OCI-LY3 (cell line): ENCODE measurements around the gene TMEM108.

Source experiments
- H2AFZ ChIP-seq: fragments of 200-600, 300-600 bp; shearing (Covaris generic); 2 replicates; pipeline ENCODE4 v1.6.0; 2014; ENCODE audit warnings: antibody characterized with exemption, low read depth, low read length
- H3K27ac ChIP-seq: fragments of 200-600, 300-600 bp; sonication (generic); 2 replicates; pipeline ENCODE4 v1.5.1; 2014; ENCODE audit warnings: mild to moderate bottlenecking, low read length, moderate library complexity, mixed read lengths
- H3K27me3 ChIP-seq: fragments of 200-600, 300-600 bp; sonication (generic); 2 replicates; pipeline ENCODE4 v1.6.1; 2014; ENCODE audit warnings: low read depth, low read length, mixed read lengths
- H3K36me3 ChIP-seq: fragments of 200-600, 300-600 bp; sonication (generic); replicated peaks from 2 replicates; pipeline ENCODE3; 2014; ENCODE audit warnings: low read depth, low read length, mixed read lengths
- H3K4me1 ChIP-seq: fragments of 300-600, 200-600 bp; sonication (generic); 2 replicates; pipeline ENCODE4 v1.6.1; 2014; ENCODE audit warnings: low read length, mixed read lengths
- H3K4me2 ChIP-seq: fragments of 200-600, 300-600 bp; sonication (generic); 2 replicates; pipeline ENCODE4 v1.6.1; 2014; ENCODE audit warnings: low read length, mixed read lengths
- H3K4me3 ChIP-seq: fragments of 300-600, 200-600 bp; sonication (generic); 2 replicates; pipeline ENCODE4 v1.5.1; 2014; ENCODE audit warnings: antibody characterized with exemption, mild to moderate bottlenecking, low read length, moderate library complexity
- H3K79me2 ChIP-seq: fragments of 300-600, 200-600 bp; shearing (Covaris generic); 2 replicates; pipeline ENCODE4 v1.6.1; 2014; ENCODE audit warnings: mild to moderate bottlenecking, low read length, mixed read lengths
- H3K9ac ChIP-seq: fragments of 300-600, 200-600 bp; shearing (Covaris generic); 2 replicates; pipeline ENCODE4 v1.6.0; 2014; ENCODE audit warnings: mild to moderate bottlenecking, low read length, moderate library complexity
- H3K9me3 ChIP-seq: fragments of 200-600, 300-600 bp; shearing (Covaris generic); 2 replicates; pipeline ENCODE4 v1.6.1; 2014; ENCODE audit warnings: low read length, mixed read lengths; ENCODE audit not compliant: insufficient read depth
- H4K20me1 ChIP-seq: fragments of 200-600, 300-600 bp; sonication (generic); 2 replicates; pipeline ENCODE4 v1.6.1; 2016; ENCODE audit warnings: low read length, mixed read lengths; ENCODE audit not compliant: insufficient read depth
- CTCF ChIP-seq: fragments of 200-600, 300-600 bp; sonication (generic); IDR thresholded peaks from 2 replicates; pipeline ENCODE4 v1.5.1; 2014; ENCODE audit warnings: antibody characterized with exemption, low read length, low read depth
- EZH2phosphoT487 ChIP-seq: fragments of 200-600 bp; shearing (Covaris generic); IDR thresholded peaks from 2 replicates; pipeline ENCODE4 v1.6.1; 2018; ENCODE audit warnings: antibody characterized with exemption, mixed run types, low read depth

Gene TMEM108

GRCh38 chr3:133167340-133168024, 129.3 kb downstream of the TMEM108 start:
- H4K20me1 ChIP-seq = no peaks in the 10 kb centered on the region
- H3K4me3 ChIP-seq = no peak overlapping the region
- H3K9ac ChIP-seq = no peak overlapping the region
- no peaks in the 10 kb centered on the region for H3K79me2 ChIP-seq
- H3K36me3 ChIP-seq = no peaks in the 10 kb centered on the region
- peaks cover 23% of the 10 kb centered on the region for H3K27me3 ChIP-seq
- no peak overlapping the region for H2AFZ ChIP-seq
- no peaks in the 10 kb centered on the region for H3K9me3 ChIP-seq
- no peaks in the 10 kb centered on the region for H3K4me1 ChIP-seq
- no peak for TF ChIP-seq CTCF
- TF ChIP-seq EZH2phosphoT487 = no peak
- H3K27ac ChIP-seq = no peak overlapping the region
- no peak overlapping the region for H3K4me2 ChIP-seq

DNA sequence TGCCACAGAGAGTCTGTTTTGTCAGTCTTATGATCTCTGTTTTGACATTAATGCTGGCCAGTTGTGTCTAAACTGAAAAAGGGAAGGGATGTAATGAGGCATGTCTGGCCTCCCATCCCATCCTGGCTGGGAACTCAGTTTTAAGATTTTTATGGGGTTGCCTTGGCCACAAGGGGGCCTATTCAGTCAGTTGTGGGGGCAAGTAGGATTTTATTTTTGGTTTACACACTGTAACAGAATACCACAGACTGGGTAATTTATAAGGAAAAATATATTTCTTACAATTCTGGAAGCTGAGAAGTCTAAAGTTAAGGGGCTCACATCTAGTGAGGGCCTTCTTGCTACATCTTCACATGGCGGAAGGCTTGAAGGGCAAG, 129.8 kb downstream of the TMEM108 start:
- H2AFZ ChIP-seq = no peak overlapping the region
- H4K20me1 ChIP-seq = no peaks in the 10 kb centered on the region
- H3K9me3 ChIP-seq = no peaks in the 10 kb centered on the region
- no peak overlapping the region for H3K4me3 ChIP-seq
- H3K4me2 ChIP-seq = no peak overlapping the region
- H3K4me1 ChIP-seq = no peaks in the 10 kb centered on the region
- no peaks in the 10 kb centered on the region for H3K36me3 ChIP-seq
- peaks cover 23% of the 10 kb centered on the region for H3K27me3 ChIP-seq
- TF ChIP-seq EZH2phosphoT487 (no peak), CTCF (peak; percentile 21; the same call in 1 of the 2 replicates)
- H3K9ac ChIP-seq = no peak overlapping the region
- H3K27ac ChIP-seq = no peak overlapping the region
- no peaks in the 10 kb centered on the region for H3K79me2 ChIP-seq

DNA sequence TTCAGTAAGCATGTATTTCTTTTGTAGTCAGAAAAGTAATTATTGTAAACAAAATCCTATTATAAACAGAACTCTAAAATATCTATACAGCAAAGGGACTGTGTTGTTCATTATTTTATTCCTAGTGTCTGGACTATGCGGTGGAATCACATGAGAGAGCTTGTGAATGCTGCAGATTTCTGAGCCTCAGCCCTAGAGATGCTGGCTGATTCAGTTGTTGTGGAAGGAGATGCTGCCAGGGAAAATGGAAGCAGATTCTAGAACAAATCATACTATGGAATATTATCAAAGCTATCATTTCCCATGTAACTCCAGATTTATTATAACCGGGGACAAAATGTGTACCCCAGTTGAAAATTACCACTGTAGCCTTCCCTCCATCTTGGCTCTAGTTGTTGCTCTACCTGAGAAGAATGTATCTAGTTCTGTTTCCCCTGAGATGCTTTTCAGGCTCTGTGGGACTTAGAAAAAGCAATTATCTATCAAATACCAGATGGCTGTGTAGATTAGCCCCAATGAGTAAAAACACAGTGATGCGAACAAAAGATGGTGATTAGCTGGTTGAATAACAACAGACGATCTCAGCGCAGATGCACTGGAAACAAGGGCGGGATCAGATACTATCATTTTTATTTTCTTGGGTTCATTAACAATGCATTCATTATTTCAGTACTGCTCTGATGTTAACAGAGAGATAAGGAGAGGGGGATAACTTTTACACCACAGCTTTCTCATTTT, 131.3 kb downstream of the TMEM108 start:
- peaks cover 16% of the 10 kb centered on the region for H3K27me3 ChIP-seq
- H3K9me3 ChIP-seq = no peaks in the 10 kb centered on the region
- no peak for TF ChIP-seq CTCF
- no peak for TF ChIP-seq EZH2phosphoT487

GRCh38 chr3:133171831-133172230, 133.6 kb downstream of the TMEM108 start:
- Histone ChIP-seq H3K79me2 (no peaks in the 10 kb centered on the region), H3K27ac (no peak overlapping the region)

More for the DNA sequence above, 131.3 kb downstream of the TMEM108 start:
- H3K9ac ChIP-seq = no peak overlapping the region
- no peak overlapping the region for H3K27ac ChIP-seq
- H3K4me1 ChIP-seq = no peaks in the 10 kb centered on the region
- H4K20me1 ChIP-seq = no peaks in the 10 kb centered on the region
- H2AFZ ChIP-seq = no peak overlapping the region
- H3K36me3 ChIP-seq = no peaks in the 10 kb centered on the region
- H3K4me3 ChIP-seq = no peak overlapping the region
- H3K79me2 ChIP-seq = no peaks in the 10 kb centered on the region
- H3K4me2 ChIP-seq = no peak overlapping the region

More at GRCh38 chr3:133171831-133172230, 133.6 kb downstream of the TMEM108 start:
- no peak overlapping the region for H3K4me3 ChIP-seq
- no peaks in the 10 kb centered on the region for H3K4me1 ChIP-seq
- TF ChIP-seq CTCF (no peak), EZH2phosphoT487 (no peak)
- H3K36me3 ChIP-seq = no peaks in the 10 kb centered on the region
- peaks cover 16% of the 10 kb centered on the region for H3K27me3 ChIP-seq
- H2AFZ ChIP-seq = no peak overlapping the region
- H3K4me2 ChIP-seq = no peak overlapping the region
- H3K9me3 ChIP-seq = no peaks in the 10 kb centered on the region
- H3K9ac ChIP-seq = no peak overlapping the region
- H4K20me1 ChIP-seq = no peaks in the 10 kb centered on the region
